IPS-15b (cell line): ENCODE measurements around the gene BPI.

Source experiments
- H3K27me3 ChIP-seq: one replicate; pipeline ENCODE4 v1.6.1; 2013; ENCODE audit warnings: low read length; ENCODE audit not compliant: control insufficient read depth, insufficient read depth
- H3K36me3 ChIP-seq: one replicate; pipeline ENCODE4 v1.6.1; 2013; ENCODE audit warnings: low read length; ENCODE audit not compliant: control insufficient read depth, insufficient read depth
- H3K4me1 ChIP-seq: one replicate; pipeline ENCODE4 v1.6.1; 2013; ENCODE audit warnings: mild to moderate bottlenecking, low read length; ENCODE audit not compliant: control insufficient read depth, insufficient read depth
- H3K4me3 ChIP-seq: one replicate; pipeline ENCODE4 v1.5.1; 2013; ENCODE audit warnings: low read depth, low read length
- H3K9ac ChIP-seq: one replicate; pipeline ENCODE4 v1.6.1; 2013; ENCODE audit warnings: low read depth, mild to moderate bottlenecking, low read length
- H3K9me3 ChIP-seq: one replicate; pipeline ENCODE4 v1.6.1; 2013; ENCODE audit warnings: mild to moderate bottlenecking, low read length; ENCODE audit not compliant: control insufficient read depth, insufficient read depth

Gene BPI

DNA sequence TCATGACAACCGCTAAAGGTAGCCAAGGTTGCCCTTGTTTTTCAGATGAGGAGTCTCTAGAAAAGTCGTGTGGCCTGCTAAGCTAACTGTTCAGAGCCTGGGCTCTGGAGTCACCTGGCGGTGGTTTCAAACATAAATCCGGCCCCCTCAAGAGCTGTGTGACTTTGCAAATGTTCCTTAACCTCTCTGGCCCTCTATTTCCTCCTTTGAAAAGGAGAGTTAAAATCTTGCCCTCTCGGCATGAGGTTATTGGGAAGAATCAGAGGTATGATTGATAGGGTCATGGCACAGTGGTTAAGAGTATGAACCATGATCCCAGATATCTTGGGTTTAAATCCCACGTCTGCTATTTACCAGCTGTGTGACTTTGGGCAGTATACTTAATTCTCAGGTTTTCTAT lies 36.7 kb downstream of the BPI start:
- no peaks in the 10 kb centered on the region for H3K9me3 ChIP-seq
- no peaks in the 10 kb centered on the region for H3K36me3 ChIP-seq
- H3K4me3 ChIP-seq, result no peak overlapping the region
- no peak overlapping the region for H3K9ac ChIP-seq
- no peaks in the 10 kb centered on the region for H3K27me3 ChIP-seq
- H3K4me1 ChIP-seq, result peaks cover 21% of the 10 kb centered on the region

DNA sequence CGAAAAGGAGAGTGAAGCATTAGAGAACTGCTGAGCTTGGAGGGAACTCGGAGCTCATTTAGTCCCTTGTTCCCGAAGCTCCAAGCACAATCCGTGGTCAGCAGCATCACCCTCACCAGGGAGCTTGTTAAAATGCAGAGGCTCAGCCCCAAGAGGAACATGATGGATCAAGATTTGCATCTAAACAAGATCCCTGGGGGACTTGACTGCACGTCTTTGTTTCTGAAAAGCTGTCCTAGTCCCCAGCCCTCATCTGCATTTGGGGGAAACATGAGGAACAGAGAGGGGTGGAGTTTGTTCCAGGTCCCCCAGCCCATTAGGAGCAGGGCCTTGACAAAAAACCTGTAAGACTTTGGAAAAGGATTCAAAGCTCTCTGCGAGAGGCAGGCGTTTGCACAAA lies 38.3 kb downstream of the BPI start:
- Histone ChIP-seq H3K27me3 (no peaks in the 10 kb centered on the region), H3K9ac (peak overlapping the region; percentile 18), H3K4me1 (peaks cover 21% of the 10 kb centered on the region), H3K4me3 (no peak overlapping the region), H3K36me3 (no peaks in the 10 kb centered on the region), H3K9me3 (no peaks in the 10 kb centered on the region)

DNA sequence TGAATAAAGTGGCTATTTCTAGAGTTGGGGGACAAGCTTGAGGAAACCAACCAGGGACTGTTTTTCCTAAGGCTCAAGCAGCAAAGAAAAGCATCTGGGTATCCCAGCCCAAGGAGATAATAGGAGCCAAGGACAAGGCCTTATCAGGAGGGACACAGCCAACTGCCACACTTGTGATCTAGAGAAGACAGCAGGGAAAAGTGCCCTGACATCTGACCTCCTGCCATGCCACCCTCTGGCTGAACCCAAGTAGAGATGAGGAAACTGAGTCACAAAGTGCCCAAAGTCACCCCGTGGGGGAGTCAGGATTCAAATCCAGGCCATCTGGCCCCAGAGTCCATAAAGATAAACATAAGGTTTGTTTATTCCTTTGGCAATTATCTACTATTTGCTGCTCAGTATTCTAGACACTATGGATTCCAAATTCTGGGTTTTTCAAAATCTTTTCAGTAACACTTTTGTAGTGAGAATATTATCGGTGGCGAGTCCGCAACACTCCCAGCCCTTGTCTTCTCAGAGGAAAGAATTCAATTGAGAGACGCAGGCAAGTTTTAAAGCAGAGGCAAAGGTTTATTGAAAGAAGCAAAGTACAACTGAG lies 38.9 kb downstream of the BPI start:
- Histone ChIP-seq H3K36me3 (no peaks in the 10 kb centered on the region), H3K27me3 (no peaks in the 10 kb centered on the region), H3K9ac (peak overlapping the region; percentile 38), H3K9me3 (no peaks in the 10 kb centered on the region), H3K4me1 (peaks cover 21% of the 10 kb centered on the region), H3K4me3 (no peak overlapping the region)

DNA sequence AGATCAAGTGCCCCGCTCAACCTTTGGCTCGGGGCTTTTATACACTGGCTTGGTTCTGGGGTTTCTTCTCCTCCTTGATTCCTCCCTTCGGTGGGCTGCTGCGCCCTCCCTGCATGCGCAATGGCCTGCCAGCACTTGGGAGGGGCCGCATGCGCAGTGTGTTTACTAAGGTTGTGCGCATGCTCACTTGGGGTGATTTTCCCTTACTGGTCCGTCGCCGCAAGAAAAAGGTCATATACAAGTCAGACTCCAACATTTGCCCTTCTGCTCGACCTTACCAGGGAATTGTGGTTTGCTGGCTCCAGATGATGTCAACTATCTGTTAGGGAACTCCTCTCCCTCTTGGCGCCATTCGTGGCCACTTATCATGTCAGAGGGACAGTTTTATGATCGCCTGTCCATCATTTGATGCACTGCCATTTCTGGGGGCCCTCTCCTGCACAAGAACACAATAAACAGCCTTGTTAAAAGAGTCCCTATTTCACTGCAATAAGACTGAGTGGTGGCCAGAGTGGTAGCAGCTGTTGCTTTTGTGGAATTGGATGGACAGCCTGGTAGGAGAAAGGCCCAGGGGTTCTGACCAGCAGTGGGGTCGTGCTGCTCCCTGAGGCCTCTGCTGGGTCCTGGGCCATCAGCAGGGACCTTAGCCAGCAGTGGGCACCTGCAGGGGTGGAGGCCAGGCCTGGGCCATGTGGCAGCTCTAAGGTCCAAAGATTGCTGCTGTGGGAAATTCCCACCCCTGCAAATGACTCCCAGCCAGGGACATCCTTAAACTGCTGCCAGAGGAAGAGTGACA lies 39.6 kb downstream of the BPI start:
- Histone ChIP-seq H3K9ac (no peak overlapping the region), H3K4me3 (no peak overlapping the region)

DNA sequence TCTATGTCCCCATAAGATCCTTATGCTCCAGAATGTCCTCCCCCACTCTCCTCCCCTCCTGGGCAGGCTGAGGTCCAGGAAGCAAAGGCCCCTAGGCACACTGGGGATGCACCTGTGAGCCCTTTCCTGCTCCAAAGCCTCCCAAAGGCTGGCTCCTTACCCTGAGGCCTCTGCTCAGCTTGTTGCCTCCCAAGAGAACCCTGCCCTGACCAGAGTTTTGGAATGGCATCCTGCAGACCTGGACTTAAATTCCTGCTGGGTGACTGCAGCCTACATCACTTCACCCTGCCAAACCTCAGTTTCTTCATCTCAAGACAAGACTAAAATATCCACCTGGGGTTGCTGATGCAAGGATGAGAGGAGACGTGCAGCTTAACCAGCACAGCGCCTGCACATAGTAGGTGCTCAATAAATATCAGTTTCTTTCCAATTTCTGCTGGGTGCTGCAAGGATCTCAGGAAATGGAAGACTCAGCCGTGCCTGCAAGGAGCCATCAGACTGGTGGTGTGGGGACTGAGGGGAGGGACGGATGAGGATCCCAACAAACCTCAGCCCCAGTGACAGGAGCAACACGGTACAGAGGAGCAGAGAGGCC lies 40.2 kb downstream of the BPI start:
- Histone ChIP-seq H3K4me3 (no peak overlapping the region), H3K9me3 (no peaks in the 10 kb centered on the region), H3K4me1 (peaks cover 18% of the 10 kb centered on the region), H3K27me3 (no peaks in the 10 kb centered on the region), H3K9ac (no peak overlapping the region), H3K36me3 (no peaks in the 10 kb centered on the region)

More for the DNA sequence above, 39.6 kb downstream of the BPI start:
- Histone ChIP-seq H3K27me3 (no peaks in the 10 kb centered on the region), H3K36me3 (no peaks in the 10 kb centered on the region), H3K9me3 (no peaks in the 10 kb centered on the region), H3K4me1 (peaks cover 21% of the 10 kb centered on the region)

DNA sequence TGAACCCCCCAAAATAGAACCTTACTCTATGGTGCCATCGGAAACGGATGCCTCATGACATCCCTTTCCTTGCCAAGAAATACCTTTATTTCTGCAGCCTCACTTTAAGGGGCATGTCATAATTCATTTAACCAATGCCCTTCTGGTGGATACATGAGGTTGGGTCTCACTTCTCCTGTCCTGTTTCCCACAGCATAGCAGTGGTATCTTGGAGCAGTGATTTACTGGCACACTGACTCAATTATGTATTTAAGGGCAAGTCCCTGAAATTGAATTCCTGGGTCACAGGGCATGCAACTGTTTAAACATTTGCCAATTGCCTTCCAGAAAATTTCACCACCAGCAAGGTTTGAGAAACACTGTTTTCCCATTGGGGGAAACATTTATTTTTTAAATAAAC lies 41.7 kb downstream of the BPI start:
- H3K4me1 ChIP-seq, result peaks cover 16% of the 10 kb centered on the region
- no peaks in the 10 kb centered on the region for H3K9me3 ChIP-seq
- no peak overlapping the region for H3K9ac ChIP-seq
- H3K4me3 ChIP-seq, result no peak overlapping the region
- H3K27me3 ChIP-seq, result no peaks in the 10 kb centered on the region
- no peaks in the 10 kb centered on the region for H3K36me3 ChIP-seq

DNA sequence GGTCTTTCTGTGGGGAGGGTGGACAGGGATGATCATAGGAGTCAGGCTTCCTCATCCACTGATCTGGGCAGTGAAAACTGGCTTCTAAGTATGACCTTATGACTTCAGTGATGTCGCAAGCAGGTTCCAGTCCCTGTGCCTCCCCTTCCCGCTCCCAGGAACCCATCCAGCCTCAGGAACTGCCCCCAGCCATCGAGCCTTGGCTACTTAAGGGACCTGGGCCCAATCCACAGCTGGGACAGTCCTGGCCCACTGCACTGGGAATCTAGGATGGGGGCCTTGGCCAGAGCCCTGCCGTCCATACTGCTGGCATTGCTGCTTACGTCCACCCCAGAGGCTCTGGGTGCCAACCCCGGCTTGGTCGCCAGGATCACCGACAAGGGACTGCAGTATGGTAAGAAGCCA lies 42.3 kb downstream of the BPI start, which contains the start of gene LBP:
TSS of gene LBP (plus strand) at position 236 of the 405 bp plus-strand sequence. CDS start at position 271, 35 bp downstream.
- no peak within 1 kb of the TSS for H3K9ac ChIP-seq
- peaks cover 16% of the 10 kb centered on the region for H3K4me1 ChIP-seq
- H3K27me3 ChIP-seq, result no peaks in the 10 kb centered on the region
- H3K36me3 ChIP-seq, result no peaks in the 10 kb centered on the region
- H3K4me3 ChIP-seq, result no peak within 1 kb of the TSS
- H3K9me3 ChIP-seq, result no peaks in the 10 kb centered on the region

DNA sequence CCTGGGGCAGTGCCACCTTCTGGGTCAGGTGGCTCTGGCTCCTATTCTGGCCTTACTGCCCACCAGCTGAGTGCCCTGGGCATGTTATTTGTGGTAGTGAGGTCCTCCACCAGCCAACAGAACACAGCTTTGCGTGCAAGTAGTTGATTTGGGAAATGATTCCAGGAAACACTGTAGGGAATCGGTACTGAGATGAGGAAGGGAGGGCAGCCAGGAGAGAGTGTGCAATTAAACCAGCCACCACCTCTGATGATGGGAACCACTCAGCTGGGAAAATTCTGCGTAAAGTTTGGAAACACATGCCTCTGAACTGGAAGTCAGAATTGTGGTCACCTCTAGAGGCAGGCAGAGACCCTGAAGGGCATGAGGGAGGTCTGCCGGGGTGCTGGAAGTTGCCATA lies 42.8 kb downstream of the BPI start:
- Histone ChIP-seq H3K9ac (no peak overlapping the region), H3K36me3 (no peaks in the 10 kb centered on the region), H3K27me3 (no peaks in the 10 kb centered on the region)

DNA sequence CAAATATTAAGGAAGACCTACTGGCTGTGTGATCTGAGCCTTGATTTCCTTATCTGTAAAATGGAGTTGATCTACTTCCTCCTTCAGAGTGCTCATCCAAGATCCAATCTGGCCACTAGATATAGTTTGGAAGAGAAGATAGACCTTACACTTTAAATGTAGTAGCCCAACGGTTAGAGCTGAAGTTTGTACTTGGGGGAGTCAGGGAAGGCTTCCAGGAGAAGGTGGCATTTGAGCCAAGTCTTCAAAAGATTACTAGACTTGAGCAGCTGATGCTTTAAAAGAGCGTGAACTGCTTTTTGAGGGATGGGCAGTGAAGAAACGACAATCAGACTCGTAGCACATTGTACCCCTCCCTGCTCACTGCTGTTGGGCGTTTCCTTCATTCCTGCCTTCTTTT lies 45.9 kb downstream of the BPI start:
- no peaks in the 10 kb centered on the region for H3K36me3 ChIP-seq
- peak overlapping the region; percentile 12 for H3K9ac ChIP-seq
- H3K27me3 ChIP-seq, result no peaks in the 10 kb centered on the region
- no peak overlapping the region for H3K4me3 ChIP-seq
- peaks cover 9% of the 10 kb centered on the region for H3K4me1 ChIP-seq
- H3K9me3 ChIP-seq, result no peaks in the 10 kb centered on the region

More for the DNA sequence above, 42.8 kb downstream of the BPI start:
- Histone ChIP-seq H3K9me3 (no peaks in the 10 kb centered on the region), H3K4me1 (peaks cover 14% of the 10 kb centered on the region), H3K4me3 (no peak overlapping the region)

DNA sequence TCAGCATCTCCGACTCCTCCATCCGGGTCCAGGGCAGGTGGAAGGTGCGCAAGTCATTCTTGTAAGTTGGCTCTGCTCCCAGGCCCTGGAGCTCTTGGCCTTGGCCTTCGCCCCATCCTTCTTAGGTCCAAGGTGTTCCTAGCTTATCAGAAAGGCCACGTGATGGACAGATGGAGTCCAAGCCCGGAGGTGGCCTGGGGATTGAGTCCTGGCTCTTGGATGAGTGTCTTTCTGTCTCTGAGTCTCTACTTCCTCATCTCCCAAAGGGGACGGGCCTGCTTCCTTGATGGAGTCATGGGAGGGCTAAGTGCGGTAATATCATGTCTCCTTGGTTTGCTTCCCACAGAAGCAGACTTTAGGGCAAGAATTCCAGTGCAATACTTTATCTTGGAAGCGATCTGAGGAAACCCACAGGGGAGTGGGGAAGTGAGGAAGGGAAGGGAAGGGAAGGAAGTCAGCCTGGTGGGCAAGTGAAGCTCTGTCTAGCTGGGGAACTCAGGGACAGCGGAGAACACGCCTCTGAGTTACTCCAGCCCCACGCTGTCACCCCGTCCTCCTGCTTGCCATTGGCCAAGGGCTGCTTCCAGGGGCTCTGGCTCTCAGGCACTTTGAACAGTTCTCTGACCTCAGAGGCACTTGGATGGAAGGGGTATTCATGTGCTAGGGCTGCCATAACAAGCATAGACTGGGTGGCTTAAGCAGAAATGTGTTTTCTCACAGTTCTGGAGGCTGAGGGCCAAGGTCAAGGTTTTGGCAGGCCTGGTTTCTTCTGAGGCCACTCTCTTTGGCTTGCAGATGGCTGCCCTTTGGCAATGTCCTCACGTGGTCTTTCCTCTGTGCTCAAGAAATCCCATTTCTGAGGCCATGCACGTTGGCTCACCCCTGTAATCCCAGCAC lies 47.2 kb downstream of the BPI start:
- no peak overlapping the region for H3K4me3 ChIP-seq
- H3K4me1 ChIP-seq, result peaks cover 9% of the 10 kb centered on the region
- no peak overlapping the region for H3K9ac ChIP-seq
- no peaks in the 10 kb centered on the region for H3K9me3 ChIP-seq
- no peaks in the 10 kb centered on the region for H3K36me3 ChIP-seq
- no peaks in the 10 kb centered on the region for H3K27me3 ChIP-seq

DNA sequence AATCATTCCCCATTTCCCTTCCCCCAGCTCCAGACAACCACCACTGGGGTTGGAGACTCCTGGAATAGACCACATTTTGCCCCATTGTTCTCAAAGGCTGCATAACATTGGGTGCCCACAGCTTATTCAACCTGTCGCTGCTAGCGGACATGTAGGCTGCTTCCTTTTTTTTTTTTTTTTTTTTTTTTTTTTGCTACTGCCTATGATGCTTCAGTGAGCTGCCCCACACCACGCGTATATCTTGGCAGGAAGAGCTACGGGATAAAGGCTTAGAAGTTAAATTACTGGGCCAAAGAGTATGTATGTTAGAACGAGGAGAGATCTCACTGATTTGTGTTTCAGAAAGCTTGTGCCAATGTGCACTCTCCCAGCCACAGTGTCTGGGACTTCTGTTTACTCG lies 49.4 kb downstream of the BPI start:
- H3K27me3 ChIP-seq, result no peaks in the 10 kb centered on the region
- no peaks in the 10 kb centered on the region for H3K36me3 ChIP-seq
- H3K9ac ChIP-seq, result no peak overlapping the region
- H3K4me3 ChIP-seq, result no peak overlapping the region
- H3K9me3 ChIP-seq, result no peaks in the 10 kb centered on the region
- H3K4me1 ChIP-seq, result peaks cover 9% of the 10 kb centered on the region
